PFSK-1 (cell line): Measurements from ENCODE around the gene TGM6.

ENCODE experiments used
- POLR2AphosphoS5 ChIP-seq: IDR thresholded peaks from 2 replicates; pipeline ENCODE4 v1.6.1; 2012; ENCODE audit warnings: low read depth, mild to moderate bottlenecking, control low read depth, low read length, moderate library complexity
- TF ChIP-seq, protein P1 (sequence below), 2 experiments: IDR thresholded peaks; 2 replicates each; pipeline versions ENCODE4 v1.6.1 to v1.8.0; 2011 to 2012; ENCODE audit warnings: low read depth in 2 of 2, low read length in 2 of 2, control low read depth in 1 of 2, inconsistent platforms in 1 of 2, mild to moderate bottlenecking in 1 of 2, moderate library complexity in 1 of 2; ENCODE audit not compliant: insufficient read depth in 1 of 2

DNA sequence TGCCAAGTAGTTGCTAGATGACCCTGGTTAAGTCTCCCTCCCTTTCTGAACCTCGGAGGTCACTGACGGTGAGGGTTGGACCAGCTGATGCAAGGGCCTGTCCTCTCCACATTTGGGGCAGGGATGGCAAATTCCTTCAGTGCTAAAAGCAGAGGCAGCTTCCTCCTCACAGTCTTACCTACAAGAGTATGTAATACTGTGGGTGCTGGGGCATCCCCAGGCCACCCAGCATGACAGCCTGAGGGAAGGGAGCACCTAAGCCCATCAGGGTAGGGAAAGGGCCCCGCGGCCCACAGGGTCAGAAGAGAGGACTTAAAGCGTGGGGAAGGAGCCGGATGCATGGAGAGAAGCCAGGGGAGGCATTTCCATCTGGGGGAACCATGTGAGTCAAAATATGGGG, 46.9 kb upstream of the TGM6 start:
- TF ChIP-seq, protein P1, sequence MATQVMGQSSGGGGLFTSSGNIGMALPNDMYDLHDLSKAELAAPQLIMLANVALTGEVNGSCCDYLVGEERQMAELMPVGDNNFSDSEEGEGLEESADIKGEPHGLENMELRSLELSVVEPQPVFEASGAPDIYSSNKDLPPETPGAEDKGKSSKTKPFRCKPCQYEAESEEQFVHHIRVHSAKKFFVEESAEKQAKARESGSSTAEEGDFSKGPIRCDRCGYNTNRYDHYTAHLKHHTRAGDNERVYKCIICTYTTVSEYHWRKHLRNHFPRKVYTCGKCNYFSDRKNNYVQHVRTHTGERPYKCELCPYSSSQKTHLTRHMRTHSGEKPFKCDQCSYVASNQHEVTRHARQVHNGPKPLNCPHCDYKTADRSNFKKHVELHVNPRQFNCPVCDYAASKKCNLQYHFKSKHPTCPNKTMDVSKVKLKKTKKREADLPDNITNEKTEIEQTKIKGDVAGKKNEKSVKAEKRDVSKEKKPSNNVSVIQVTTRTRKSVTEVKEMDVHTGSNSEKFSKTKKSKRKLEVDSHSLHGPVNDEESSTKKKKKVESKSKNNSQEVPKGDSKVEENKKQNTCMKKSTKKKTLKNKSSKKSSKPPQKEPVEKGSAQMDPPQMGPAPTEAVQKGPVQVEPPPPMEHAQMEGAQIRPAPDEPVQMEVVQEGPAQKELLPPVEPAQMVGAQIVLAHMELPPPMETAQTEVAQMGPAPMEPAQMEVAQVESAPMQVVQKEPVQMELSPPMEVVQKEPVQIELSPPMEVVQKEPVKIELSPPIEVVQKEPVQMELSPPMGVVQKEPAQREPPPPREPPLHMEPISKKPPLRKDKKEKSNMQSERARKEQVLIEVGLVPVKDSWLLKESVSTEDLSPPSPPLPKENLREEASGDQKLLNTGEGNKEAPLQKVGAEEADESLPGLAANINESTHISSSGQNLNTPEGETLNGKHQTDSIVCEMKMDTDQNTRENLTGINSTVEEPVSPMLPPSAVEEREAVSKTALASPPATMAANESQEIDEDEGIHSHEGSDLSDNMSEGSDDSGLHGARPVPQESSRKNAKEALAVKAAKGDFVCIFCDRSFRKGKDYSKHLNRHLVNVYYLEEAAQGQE (IDR thresholded peaks at IDR 0.05; ENCODE audit: insufficient read depth in 1 of 2, low read depth in 2 of 2, low read length in 2 of 2) = no peak
- TF ChIP-seq POLR2AphosphoS5 = no peak
